NCI-H446 (cell line): Measurements from ENCODE around the gene CREG2.

ENCODE experiments used
- DNase-seq, 2 experiments: peaks; one replicate each; lab custom pipeline; 2025; lab: John Stamatoyannopoulos, UW

Gene CREG2

DNA sequence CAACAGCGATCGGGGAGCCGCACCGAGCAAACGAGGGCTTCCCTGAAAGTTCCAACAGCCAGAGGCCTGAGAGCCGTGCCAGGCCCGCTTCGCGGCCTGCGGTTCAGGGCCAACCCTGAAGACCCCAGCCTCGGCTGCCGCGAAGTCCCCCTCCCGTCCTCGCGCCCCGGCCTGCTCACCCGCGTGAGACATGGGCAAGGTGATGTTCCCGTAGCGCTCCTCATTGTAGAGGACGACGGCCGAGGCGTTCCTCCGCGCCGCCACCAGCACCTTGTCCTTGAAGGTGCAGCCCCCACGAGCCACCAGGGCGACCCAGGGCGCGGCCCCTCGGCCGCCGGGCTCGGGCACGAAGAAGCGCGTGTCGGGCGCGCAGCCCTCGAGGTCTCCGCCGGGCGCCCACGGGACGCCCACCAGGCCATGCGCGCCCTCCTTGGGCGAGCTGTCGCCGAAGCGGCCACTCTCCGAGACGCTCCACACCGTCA is 79.3 kb downstream of the CREG2 start:
- no peak for DNase-seq

DNA sequence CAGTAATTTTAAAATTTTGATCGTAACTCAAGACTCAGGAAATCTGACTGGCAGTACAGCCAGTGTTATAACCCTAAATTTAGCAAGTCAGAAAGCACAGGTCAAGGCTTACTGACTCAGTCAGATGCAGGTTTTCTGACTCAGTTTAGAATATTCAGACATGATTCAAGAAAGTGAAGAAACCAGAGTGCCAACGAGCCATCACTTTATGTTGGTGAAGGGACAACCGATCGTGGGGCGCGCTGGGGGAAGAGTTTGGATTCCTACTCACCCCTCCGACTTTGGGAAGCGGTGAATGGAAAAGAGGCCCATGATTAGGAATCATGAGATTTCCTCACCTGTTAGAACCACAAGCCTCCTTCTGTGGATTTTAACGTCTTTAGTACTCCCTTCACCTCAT is 79.8 kb downstream of the CREG2 start:
- DNase-seq = no peak

DNA sequence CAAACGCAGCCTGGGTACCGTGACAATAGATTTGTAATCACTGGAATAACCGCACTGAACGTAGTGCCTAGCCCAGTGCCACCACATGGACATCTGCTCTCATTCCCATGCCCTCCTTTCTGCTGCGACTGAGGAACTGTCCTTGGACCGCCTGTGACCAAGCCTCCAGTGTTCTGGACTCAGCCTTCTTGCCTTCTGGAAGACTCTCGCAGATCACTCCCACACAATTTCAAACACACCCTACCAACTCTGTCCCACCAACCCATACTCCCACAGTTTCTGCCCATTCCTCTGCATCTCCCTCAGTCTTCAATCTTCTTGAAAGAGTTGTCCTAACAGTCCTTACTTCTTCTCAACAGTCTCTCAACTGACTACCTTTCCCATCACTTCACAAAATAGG is 80.9 kb downstream of the CREG2 start:
- no peak for DNase-seq

DNA sequence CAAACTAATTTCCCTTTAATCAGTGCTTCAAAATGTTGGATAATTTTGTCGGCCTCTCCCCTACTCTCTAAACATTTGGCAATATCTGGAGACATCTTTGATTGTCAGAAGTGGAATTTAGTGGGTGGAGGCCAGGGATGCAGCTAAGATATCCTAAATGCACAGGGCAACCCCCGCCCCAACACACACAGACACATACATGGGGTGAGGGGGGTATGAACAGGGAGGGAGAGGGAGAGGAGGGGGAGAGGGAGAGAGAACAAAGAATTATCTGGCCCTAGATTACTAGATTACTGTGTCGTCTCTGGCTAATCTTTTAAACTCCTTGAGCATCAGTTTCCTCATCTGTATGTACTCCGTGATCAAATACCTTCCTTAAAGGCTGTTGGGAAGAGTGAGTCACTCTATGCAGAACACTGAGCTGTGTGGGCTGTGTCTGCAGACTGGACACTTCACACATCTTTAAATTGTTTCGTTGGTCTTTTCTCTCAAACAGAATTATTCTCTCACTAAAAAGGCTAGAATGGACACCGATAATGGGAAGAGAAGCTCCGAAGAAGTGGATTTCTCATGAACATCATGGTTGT is 81.7 kb downstream of the CREG2 start:
- no peak for DNase-seq

DNA sequence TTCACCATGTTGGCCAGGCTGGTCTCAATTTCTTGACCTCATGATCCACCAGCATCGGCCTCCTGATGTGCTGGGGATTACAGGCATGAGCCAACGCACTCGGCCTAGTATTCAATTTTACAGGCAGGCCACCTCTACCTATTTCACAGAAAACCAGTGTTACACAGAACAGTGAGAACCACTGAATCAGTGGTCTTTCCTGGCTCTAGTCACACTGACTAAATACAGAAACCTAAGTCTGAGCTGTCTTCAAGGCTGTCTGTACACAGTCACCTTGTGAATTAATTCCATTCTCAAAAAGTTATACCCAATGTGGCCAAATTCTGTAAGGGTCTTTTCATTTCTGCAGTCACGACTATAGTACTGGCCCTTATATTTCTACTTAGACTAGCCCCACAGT is 82.3 kb downstream of the CREG2 start:
- no peak for DNase-seq

DNA sequence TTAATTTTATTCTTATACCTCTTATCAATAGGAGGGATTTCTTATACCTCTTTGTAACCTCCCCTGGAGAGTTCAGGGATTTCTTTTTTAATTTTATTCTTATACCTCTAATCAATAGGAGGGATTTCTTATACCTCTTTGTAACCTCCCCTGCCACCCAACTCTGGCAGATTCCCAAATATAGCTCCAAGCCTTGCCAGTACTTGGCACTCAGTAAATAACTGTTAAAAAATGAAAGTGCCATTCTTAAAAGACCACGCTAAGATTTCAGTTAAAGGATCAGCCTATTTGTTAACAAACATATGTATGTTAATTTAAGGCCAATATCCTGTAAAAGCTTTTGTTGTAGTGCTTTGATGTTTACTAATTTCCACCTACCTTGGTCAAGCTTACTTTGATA is 83.6 kb downstream of the CREG2 start:
- no peak for DNase-seq

DNA sequence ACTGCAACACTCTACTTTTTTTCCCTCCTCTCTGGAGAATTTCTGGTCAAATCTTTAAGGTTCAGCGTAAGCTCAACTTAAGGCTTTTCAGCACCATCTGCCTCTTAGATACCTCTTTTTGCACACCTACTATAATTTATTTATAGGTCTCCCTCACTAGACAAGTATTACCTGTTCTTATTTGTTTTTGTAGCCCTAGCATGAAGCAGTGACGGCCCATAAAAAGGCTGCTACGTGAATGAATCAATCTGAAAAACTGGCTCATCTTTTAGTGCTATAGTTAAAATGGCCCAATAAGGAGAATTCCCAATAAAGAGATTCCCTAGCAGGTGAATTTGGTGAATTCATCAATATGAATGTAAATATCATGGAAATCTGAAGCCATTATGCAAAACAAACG is 85.3 kb downstream of the CREG2 start:
- no peak for DNase-seq

DNA sequence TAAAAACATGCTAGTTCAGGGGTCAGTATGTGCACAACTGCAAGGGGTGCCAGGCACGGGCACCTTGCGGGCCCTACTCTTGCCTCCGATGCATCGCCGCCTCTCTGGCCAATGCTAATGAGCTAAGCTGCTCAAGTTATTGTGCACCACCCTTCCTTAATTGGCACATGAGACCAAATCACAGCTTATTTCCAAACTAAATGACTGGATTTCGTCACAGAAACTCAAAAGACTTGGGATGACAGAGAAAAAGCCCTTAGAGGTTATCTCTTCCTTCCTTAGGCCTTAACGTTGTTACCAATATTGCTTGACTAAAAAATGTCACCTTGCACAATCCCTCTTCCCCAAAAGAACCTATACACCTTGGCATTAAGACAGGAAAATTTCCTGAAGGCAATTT is 86.5 kb downstream of the CREG2 start:
- DNase-seq = no peak

DNA sequence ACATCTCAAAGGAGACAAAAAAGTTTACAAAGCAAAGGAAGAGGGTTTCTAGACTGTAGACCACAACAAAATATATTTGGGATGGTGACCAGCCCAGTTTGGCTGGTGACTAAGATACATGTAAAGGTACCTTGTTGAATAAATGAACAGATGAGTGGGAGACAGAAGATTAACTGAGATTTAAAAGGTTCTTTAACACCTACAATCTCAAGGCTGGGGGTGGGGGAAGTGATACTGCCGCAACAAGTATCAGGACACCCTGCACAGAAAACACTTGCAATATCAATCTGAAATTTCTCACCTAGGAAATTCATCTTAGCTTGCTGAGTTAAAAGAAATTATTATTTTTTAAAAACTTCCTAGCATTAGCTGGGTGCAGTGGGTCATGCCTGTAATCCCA is 87.1 kb downstream of the CREG2 start:
- no peak for DNase-seq

DNA sequence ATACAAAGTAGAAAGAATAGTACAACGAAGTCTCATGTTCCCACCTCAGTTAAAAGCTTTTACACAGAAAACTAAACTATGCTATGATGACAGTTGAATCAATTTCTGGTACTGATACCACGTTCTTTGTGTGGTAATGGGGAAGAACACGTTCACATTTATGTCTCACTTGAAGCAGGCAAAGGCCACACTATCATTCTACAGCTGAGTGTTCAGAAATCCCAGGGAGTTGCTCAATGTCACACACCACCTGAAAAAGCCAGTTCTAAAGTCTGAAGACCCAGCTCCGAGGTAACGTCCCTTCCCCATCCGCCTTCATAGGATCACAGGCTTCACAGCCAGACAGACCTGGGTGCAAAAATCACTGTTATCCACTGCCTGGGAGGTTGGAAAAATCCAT is 87.7 kb downstream of the CREG2 start:
- DNase-seq = no peak

DNA sequence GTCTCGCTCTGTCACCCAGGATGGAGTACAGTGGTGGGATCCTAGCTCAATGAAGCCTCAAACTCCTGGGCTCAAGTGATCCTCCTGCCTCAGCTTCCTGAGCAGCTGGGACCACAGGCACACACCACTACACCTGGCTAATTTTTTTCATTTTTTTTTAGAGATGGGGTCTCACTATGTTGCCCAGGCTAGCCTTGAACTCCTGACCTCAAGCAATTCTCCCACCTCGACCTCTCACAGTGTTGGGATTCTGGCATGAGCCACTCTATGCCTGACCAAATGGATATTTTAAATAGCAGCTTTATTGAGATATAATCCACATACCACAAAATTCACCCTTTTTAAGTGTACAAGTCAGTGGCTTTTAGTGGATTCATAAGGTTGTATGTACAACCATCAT is 89.9 kb downstream of the CREG2 start:
- no peak for DNase-seq

DNA sequence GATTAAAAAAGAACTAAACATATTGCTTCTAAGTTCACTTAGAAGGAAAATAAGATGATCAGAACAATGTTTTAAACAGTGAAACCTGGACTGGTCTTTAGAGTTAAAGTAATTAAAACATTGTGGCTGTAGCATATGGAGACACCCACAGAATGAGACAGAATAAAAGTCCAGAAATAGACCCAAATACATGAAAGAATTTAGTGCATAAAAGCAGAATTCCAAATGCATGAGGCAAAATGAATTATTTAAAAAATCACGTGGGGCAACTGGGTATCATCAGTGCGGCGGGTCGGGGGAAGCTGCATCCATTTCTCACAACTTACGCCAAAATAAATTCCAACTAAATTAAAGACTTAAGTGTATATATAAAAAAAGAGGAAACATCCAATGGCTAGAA is 90.9 kb downstream of the CREG2 start:
- DNase-seq = no peak

DNA sequence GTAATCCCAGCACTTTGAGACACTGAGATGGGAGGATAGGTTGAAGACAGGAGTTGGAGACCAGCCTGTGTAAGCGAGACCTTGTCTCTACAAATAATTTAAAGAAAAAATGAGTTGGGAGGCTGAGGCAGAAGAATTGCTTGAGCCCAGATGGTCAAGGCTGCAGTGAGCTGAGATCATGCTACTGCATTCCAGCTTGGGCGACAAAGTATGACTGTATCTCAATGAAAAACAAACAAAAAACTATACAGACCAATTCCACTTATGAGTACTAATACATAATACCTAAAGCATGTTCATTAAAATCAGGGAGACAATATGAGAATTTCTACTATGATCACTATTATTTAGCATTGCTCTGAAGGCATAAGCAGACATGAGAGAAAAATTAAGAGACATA is 91.4 kb downstream of the CREG2 start:
- DNase-seq = no peak
